Loucy (cell line): Measurements from ENCODE around the gene HBD.

Source experiments
- H2AFZ ChIP-seq: fragments of 200-600 bp; sonication (generic); 2 replicates; pipeline ENCODE4 v1.6.0; 2016; ENCODE audit warnings: antibody characterized with exemption, mild to moderate bottlenecking, low read length, moderate library complexity
- H3F3A ChIP-seq: fragments of 200-600 bp; 2 replicates; pipeline ENCODE4 v1.6.0; 2016; ENCODE audit warnings: antibody characterized with exemption, low read depth, mild to moderate bottlenecking
- H3K27me3 ChIP-seq: fragments of 200-600 bp; sonication (generic); 2 replicates; pipeline ENCODE4 v1.6.1; 2014; ENCODE audit warnings: low read length, mild to moderate bottlenecking; ENCODE audit not compliant: insufficient read depth, poor library complexity, severe bottlenecking
- H3K36me3 ChIP-seq: fragments of 200-600 bp; sonication (generic); 2 replicates; pipeline ENCODE4 v1.6.1; 2016; ENCODE audit warnings: low read length; ENCODE audit not compliant: insufficient read depth
- H3K4me1 ChIP-seq: fragments of 200-600 bp; sonication (generic); 2 replicates; pipeline ENCODE4 v1.5.1; 2014; ENCODE audit warnings: low read length, mild to moderate bottlenecking; ENCODE audit not compliant: insufficient read depth, poor library complexity, severe bottlenecking
- H3K4me2 ChIP-seq: fragments of 200-600 bp; sonication (generic); 2 replicates; pipeline ENCODE4 v1.6.0; 2014; ENCODE audit warnings: antibody characterized with exemption, low read length, low read depth, mild to moderate bottlenecking; ENCODE audit not compliant: poor library complexity, severe bottlenecking
- H3K4me3 ChIP-seq: fragments of 200-600 bp; sonication (generic); 2 replicates; pipeline ENCODE4 v1.5.1; 2014; ENCODE audit warnings: low read length, mild to moderate bottlenecking, mixed read lengths; ENCODE audit not compliant: poor library complexity, severe bottlenecking
- H3K79me2 ChIP-seq: fragments of 200-600 bp; sonication (generic); 2 replicates; pipeline ENCODE4 v1.6.1; 2014; ENCODE audit warnings: low read length; ENCODE audit not compliant: insufficient read depth
- H3K9ac ChIP-seq: fragments of 200-600 bp; sonication (generic); 2 replicates; pipeline ENCODE4 v1.6.0; 2014; ENCODE audit warnings: mild to moderate bottlenecking, low read depth, low read length, moderate library complexity; ENCODE audit not compliant: poor library complexity, severe bottlenecking
- H3K9me2 ChIP-seq: fragments of 200-600 bp; sonication (generic); replicated peaks from 2 replicates; pipeline ENCODE4 v1.6.1; 2016; ENCODE audit warnings: low read depth, low read length, mixed read lengths
- H3K9me3 ChIP-seq: fragments of 200-600 bp; sonication (generic); 2 replicates; pipeline ENCODE4 v1.6.1; 2014; ENCODE audit warnings: mild to moderate bottlenecking, antibody characterized with exemption, low read length, low read depth; ENCODE audit not compliant: insufficient read depth
- H4K20me1 ChIP-seq: fragments of 200-600 bp; sonication (generic); 2 replicates; pipeline ENCODE4 v1.6.0; 2014; ENCODE audit warnings: antibody characterized with exemption, low read length, mild to moderate bottlenecking; ENCODE audit not compliant: insufficient read depth, poor library complexity, severe bottlenecking
- EZH2phosphoT487 ChIP-seq: fragments of 200-600 bp; IDR thresholded peaks from 2 replicates; pipeline ENCODE4 v1.6.1; 2018; ENCODE audit warnings: antibody characterized with exemption, mild to moderate bottlenecking, moderate library complexity, borderline replicate concordance
- TF ChIP-seq, protein P1 (sequence below): fragments of 200-600 bp; sonication (generic); conservative IDR thresholded peaks from 2 replicates; pipeline ENCODE4 v1.5.1; 2014; ENCODE audit warnings: mild to moderate bottlenecking, antibody characterized with exemption, low read length

The HBD gene

DNA sequence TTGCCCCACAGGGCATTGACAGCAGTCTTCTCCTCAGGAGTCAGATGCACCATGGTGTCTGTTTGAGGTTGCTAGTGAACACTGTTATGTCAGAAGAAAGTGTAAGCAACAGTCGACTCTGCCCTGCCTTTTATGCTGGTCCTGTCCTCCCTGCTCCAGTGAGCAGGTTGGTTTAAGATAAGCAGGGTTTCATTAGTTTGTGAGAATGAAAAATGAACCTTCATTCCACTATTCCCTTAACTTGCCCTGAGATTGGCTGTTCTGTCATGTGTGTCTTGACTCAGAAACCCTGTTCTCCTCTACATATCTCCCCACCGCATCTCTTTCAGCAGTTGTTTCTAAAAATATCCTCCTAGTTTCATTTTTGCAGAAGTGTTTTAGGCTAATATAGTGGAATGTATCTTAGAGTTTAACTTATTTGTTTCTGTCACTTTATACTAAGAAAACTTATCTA, at the start of gene HBD:
Gene HBD, minus strand, starts transcription at position 103 of the 454 bp plus-strand sequence. Its CDS starts 50 bp downstream, at position 53.
- Histone ChIP-seq H3K9me3 (no peaks in the 10 kb centered on the region), H4K20me1 (no peaks in the 10 kb centered on the region), H3K4me1 (no peaks in the 10 kb centered on the region), H3K27me3 (no peaks in the 10 kb centered on the region), H3K4me3 (peak within 1 kb of the TSS; percentile 53), H3K36me3 (no peaks in the 10 kb centered on the region), H3K79me2 (no peaks in the 10 kb centered on the region), H3K4me2 (peak within 1 kb of the TSS; percentile 68), H3F3A (no peaks in the 10 kb centered on the region), H3K9me2 (no peaks in the 10 kb centered on the region), H2AFZ (peak within 1 kb of the TSS; percentile 72; the same call in 1 of the 2 replicates), H3K9ac (peak within 1 kb of the TSS; percentile 57)
- TF ChIP-seq, protein P1, sequence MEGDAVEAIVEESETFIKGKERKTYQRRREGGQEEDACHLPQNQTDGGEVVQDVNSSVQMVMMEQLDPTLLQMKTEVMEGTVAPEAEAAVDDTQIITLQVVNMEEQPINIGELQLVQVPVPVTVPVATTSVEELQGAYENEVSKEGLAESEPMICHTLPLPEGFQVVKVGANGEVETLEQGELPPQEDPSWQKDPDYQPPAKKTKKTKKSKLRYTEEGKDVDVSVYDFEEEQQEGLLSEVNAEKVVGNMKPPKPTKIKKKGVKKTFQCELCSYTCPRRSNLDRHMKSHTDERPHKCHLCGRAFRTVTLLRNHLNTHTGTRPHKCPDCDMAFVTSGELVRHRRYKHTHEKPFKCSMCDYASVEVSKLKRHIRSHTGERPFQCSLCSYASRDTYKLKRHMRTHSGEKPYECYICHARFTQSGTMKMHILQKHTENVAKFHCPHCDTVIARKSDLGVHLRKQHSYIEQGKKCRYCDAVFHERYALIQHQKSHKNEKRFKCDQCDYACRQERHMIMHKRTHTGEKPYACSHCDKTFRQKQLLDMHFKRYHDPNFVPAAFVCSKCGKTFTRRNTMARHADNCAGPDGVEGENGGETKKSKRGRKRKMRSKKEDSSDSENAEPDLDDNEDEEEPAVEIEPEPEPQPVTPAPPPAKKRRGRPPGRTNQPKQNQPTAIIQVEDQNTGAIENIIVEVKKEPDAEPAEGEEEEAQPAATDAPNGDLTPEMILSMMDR, result no peak
- TF ChIP-seq EZH2phosphoT487, result no peak

DNA sequence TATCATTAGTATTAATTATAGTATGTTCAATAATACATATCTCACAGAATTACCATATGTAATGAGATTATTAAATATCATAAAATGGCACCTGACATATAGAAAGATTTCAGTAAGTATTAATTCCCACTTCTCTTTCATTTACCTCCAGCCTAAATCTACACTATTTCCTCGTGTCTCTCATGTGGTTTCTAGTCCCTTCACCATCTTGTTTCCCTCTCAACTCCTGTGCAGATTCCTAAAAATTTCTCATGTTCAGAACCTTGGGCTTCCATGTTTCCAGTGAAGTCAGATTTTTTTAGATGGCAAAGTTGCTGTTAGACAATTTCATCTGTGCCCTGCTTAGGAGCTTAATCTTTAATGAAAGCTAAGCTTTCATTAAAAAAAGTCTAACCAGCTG, 49.6 kb upstream of the HBD start:
- Histone ChIP-seq H3K9ac (no peak overlapping the region), H3K9me2 (no peaks in the 10 kb centered on the region), H3K27me3 (no peaks in the 10 kb centered on the region), H3K4me3 (no peak overlapping the region), H3K36me3 (no peaks in the 10 kb centered on the region), H3K9me3 (no peaks in the 10 kb centered on the region), H3F3A (no peaks in the 10 kb centered on the region), H3K4me2 (no peak overlapping the region), H3K4me1 (no peaks in the 10 kb centered on the region), H3K79me2 (no peaks in the 10 kb centered on the region), H4K20me1 (no peaks in the 10 kb centered on the region), H2AFZ (no peak overlapping the region)
- TF ChIP-seq, protein P1, result no peak
- TF ChIP-seq EZH2phosphoT487, result no peak

GRCh38 chr11:5283086-5283485, 48.8 kb upstream of the HBD start:
- H3K79me2 ChIP-seq, result no peaks in the 10 kb centered on the region
- no peak overlapping the region for H3K9ac ChIP-seq
- H3K27me3 ChIP-seq, result no peaks in the 10 kb centered on the region
- no peak overlapping the region for H3K4me3 ChIP-seq
- no peak for TF ChIP-seq EZH2phosphoT487
- TF ChIP-seq, protein P1, result no peak
- H2AFZ ChIP-seq, result no peak overlapping the region
- H3K36me3 ChIP-seq, result no peaks in the 10 kb centered on the region
- H3K9me3 ChIP-seq, result no peaks in the 10 kb centered on the region
- no peak overlapping the region for H3K4me2 ChIP-seq
- H3F3A ChIP-seq, result no peaks in the 10 kb centered on the region
- H3K9me2 ChIP-seq, result no peaks in the 10 kb centered on the region
- no peaks in the 10 kb centered on the region for H3K4me1 ChIP-seq
- no peaks in the 10 kb centered on the region for H4K20me1 ChIP-seq
